HG03108 (cell line): ENCODE data around the gene MAP3K19.
"Not testable (repeated sequence)": the region's sequence is repeated elsewhere in the genome, so short reads cannot be mapped to it uniquely, and the experiment has no call there.

Source experiments
- ATAC-seq: cut with Tn5 transposase; IDR thresholded peaks from one replicate; pipeline ENCODE4 v1.9.1; 2021; ENCODE audit warnings: moderate library complexity; ENCODE audit not compliant: unreplicated experiment

Gene MAP3K19

GRCh38 chr2:135047300-135047699 lies at the start of gene MAP3K19:
MAP3K19 (minus strand) TSS chr2:135047447; CDS start chr2:135024647, 22,800 bp downstream.
- ATAC-seq, result no peak

- no peak for ATAC-seq
These were observed 49.6 kb upstream of the MAP3K19 start for GRCh38 chr2:135096665-135097446.

GRCh38 chr2:135095591-135095990 lies 48.3 kb upstream of the MAP3K19 start:
- ATAC-seq, result no peak

- no peak for ATAC-seq
These were observed 47.3 kb upstream of the MAP3K19 start for GRCh38 chr2:135094508-135094907.

GRCh38 chr2:135093670-135094330 lies 46.6 kb upstream of the MAP3K19 start:
- no peak for ATAC-seq

GRCh38 chr2:135093193-135093592 lies 45.9 kb upstream of the MAP3K19 start:
- no peak for ATAC-seq

GRCh38 chr2:135091681-135092080 lies 44.4 kb upstream of the MAP3K19 start:
- ATAC-seq, result no peak

GRCh38 chr2:135089597-135089996 lies 42.4 kb upstream of the MAP3K19 start:
- ATAC-seq, result not testable (repeated sequence)

- ATAC-seq, result no peak
These were observed 39.0 kb upstream of the MAP3K19 start for GRCh38 chr2:135086222-135086621.

GRCh38 chr2:135078417-135078816 lies 31.2 kb upstream of the MAP3K19 start:
- no peak for ATAC-seq

- ATAC-seq, result no peak
These were observed 29.3 kb upstream of the MAP3K19 start for GRCh38 chr2:135076556-135076955.

GRCh38 chr2:135074216-135074615 lies 27.0 kb upstream of the MAP3K19 start:
- no peak for ATAC-seq

GRCh38 chr2:135072125-135072997 lies 25.1 kb upstream of the MAP3K19 start:
- no peak for ATAC-seq

- ATAC-seq, result no peak
These were observed 19.5 kb upstream of the MAP3K19 start for GRCh38 chr2:135066710-135067109.

GRCh38 chr2:135064149-135064548 lies 16.9 kb upstream of the MAP3K19 start:
- ATAC-seq, result no peak

GRCh38 chr2:135063210-135063609 lies 16.0 kb upstream of the MAP3K19 start:
- ATAC-seq, result no peak

- ATAC-seq, result no peak
These were observed 12.3 kb upstream of the MAP3K19 start for GRCh38 chr2:135059577-135059976.

- ATAC-seq, result no peak
These were observed 9.5 kb upstream of the MAP3K19 start for GRCh38 chr2:135056790-135057189.

GRCh38 chr2:135055182-135055786 lies 8.0 kb upstream of the MAP3K19 start:
- no peak for ATAC-seq

- ATAC-seq, result peak; percentile 35
These were observed 5.8 kb upstream of the MAP3K19 start for GRCh38 chr2:135052997-135053474.
